Right renal pelvis (tissue), 4 donors: ENCODE data around the gene FTCD. TPM values are rescaled to one million over a fixed set of nuclear protein-coding genes. Genes with fewer than 3 reads are reported as not detected.

Experiments
- DNase-seq, 4 donors: peaks; one replicate each; pipeline ENCODE4 v3.0.0-alpha.2; 2013; ENCODE audit warnings: low read depth in 4 of 4, low spot score in 3 of 4, missing footprints in 1 of 4
- polyA plus RNA-seq, 4 donors: library from polyadenylated mRNA; unstranded; fragments of 120-200 nt; gene quantifications; one replicate each; pipeline ENCODE4 v1.2.1, GENCODE V29; 2013; ENCODE audit not compliant: insufficient read length in 4 of 4

The FTCD gene
- polyA plus RNA-seq, 4 donors: 15.2 to 34.2 (median 27.7) TPM

GRCh38 chr21:46125846-46126301 is 29.5 kb downstream of the FTCD start:
- DNase-seq: no peak

DNA sequence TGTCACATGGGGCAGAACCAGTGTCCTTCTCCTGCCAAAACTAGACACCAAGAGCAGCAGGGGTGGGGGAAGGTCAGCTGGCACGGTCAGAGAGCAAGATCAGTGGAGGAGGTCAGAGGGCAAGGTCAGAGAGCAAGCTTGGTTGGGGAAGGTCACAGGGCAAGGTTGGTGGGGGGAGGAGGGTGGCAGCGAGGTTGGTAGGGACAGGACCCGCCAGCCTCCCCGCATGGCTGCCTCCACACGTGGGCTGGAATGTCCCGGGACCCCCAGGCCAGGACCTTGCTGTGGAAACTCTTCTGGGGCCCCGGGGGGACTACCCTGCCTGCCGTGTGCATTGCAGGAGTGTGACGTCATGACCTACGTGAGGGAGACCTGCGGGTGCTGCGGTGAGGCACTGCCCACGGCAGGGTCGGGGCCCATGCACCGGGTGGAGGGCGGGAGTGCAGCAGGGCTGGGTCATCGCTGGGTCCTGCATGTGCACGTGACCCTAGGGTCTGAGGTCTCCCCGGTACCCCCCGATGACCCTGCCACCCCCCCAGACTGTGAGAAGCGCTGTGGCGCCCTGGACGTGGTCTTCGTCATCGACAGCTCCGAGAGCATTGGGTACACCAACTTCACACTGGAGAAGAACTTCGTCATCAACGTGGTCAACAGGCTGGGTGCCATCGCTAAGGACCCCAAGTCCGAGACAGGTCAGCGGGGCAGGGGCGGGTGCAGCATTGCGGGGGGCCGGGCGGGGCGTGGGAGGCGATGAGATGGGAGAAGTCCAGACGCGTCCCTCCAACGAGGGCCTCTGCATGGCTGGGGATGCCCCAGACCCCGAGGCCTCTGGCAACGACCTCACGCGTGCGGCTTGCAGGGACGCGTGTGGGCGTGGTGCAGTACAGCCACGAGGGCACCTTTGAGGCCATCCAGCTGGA is 30.2 kb downstream of the FTCD start:
- no peak for DNase-seq

DNA sequence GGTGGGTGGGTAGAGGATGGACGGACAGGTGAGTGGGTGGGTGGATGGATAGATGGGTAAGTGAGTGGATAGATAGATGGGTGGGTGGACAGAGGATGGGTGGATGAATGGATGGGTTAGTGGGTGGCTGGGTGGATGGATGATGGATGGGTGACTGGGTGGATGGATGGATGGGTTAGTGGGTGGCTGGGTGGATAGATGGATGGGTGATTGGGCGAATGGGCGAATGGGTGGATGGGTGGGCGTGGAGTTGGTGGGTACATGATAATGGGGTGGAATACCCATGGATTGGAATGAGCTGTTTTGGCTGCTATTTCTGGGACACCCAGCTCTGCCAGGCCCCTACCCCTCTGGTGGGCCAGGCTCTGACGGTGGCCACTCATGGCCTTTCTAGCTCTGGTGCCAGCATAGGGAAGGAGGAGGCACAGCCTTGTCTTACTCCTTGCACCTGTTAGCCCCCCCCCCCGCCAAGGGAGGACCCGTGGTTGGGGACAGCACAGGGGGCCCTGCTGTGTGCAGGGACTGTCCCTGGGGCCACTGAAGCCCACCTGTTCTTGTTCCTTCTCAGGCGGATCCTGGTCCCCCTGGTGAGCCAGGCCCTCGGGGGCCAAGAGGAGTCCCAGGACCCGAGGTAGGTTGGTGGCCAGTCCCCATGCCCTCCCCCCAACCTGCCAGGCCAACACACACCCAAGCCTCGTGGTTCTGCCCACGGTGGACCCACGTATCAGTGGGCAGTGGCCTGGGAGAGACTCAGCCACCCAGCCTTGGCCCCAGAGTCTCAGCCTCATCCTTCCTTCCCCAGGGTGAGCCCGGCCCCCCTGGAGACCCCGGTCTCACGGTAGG is 31.1 kb downstream of the FTCD start:
- DNase-seq: no peak

- DNase-seq: no peak
Observed at GRCh38 chr21:46122758-46123683, 32.4 kb downstream of the FTCD start.

DNA sequence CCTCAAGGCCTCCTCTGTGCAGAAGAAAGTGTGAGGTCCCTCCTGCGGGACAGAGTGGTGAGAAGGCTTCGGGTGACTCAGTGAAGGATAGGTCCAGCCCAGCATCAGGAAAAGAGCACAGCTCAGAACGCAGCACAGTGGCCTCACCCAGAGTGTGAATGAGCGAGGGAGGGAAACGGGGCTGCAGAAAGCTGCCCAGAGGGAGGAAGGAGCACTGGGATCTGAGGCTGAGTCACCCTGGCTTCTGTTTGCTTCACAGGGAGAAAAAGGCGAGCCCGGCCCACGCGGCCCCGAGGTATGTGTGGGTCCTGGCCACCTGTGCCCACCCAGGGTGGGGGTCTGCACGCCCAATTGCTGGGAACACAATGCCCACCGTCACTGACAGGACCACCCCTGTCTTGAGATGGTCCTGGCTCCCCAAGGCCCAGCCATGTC is 33.1 kb downstream of the FTCD start:
- no peak for DNase-seq

DNA sequence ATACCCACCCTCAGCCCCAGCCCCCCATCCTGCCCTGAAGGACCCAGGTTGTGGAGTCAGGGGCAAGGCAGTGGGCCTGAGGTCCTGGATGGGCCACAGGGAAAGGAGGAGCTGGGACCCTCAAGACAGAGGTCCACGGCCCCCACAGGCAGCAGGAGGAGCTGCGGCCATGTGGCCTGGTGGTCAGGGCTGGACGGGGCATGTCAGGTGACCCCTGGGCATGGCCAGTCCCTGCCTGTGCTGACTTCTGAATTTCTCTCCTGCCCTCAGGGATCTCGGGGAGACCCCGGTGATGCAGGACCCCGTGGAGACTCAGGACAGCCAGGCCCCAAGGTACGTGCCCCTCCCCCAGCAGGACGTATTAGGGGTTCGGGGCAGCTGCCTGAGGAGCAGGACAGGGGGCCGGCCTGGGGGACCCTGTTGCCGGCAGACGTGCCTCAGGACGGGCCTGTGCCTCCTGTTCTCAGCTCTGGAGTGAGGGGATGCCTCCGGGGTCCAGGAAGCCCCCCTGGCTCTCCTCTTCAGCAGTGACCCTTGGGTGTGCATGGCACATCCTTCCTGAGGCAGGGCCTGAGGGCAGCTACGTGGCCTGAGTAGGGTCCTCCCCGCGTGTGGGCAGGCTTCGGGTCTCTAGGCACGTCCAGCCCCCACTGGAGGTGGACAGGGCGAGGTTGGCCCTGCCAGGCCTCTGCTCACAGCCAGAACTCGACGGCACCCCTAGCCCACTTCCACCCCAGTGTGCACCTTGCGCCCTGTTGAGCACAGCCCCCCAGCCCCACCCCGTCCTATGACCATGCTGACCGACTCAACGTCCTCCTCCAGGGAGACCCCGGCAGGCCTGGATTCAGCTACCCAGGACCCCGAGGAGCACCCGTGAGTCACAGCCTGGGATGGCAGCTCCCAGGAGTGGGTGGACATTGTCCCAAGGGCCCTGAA is 33.8 kb downstream of the FTCD start:
- DNase-seq: no peak

DNA sequence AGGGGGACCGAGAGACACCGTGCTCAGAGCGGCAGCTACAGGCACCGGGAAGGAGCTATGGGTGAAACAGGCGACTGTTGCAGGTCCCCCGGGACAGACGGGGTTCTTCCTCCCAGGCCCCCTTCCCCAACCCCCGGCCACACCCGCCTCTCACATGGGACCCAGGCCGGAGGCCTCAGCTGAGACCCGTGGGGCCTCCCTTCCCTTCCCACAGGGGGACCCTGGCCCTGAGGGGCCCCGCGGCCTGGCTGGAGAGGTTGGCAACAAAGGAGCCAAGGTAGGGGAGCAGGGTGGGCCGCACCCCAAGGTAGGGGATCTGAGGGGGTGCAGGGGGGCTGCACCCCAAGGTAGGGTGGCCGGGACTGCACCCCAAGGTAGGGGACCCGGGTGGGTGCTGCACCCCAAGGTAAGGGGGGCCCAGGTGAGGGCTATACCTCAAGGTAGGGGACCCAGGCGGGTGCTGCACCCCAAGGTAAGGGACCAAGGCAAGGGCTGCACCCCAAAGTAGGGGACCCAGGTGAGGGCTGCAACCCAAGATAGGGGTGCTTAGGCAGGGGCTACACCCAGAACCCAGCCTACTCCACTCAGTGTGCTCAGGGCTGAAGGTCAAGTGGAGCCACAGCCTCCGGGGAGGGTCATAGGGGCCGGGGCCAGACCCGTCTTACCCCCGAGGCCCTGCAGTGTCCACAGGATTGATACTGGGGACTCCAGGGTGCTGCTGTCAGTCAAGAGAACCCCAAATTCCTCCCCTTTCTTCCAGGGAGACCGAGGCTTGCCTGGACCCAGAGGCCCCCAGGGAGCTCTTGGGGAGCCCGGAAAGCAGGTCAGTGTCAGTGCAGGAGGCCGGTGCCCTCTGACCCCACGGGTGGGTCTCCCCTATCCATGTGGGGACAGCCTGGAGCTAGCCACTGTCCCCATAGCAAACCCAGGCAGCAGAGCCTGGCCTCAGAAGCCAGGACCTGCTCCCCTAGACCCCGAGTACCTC is 34.8 kb downstream of the FTCD start:
- no peak for DNase-seq

DNA sequence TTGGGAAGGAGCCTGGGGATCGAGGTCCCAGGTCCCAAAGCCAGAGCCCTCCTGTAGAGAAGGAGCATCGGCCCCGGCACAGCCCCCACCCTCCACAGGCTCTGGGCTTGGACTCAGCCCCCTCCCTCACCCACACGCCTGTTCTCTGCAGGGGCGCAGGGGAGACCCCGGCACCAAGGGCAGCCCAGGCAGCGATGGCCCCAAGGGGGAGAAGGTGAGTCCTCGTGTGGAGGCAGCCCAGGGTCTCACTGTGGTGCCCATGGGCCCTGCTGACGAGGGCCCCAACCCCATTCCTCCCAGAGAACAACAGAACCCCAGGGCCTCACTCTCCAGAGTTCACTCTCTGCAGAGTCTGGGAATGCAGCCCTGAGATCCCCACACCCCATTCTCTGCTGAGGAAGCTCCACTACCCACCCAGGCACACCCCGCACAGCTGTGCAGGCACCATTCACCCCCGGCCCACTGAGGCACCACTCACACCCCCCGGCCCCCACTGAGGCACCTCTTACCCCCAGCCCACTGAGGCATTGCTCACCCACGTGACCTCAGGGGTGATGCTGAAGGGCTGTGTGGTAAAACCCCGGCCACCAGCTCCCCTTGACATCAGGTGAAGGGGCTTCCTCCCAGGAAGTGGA is 35.6 kb downstream of the FTCD start:
- no peak for DNase-seq

DNA sequence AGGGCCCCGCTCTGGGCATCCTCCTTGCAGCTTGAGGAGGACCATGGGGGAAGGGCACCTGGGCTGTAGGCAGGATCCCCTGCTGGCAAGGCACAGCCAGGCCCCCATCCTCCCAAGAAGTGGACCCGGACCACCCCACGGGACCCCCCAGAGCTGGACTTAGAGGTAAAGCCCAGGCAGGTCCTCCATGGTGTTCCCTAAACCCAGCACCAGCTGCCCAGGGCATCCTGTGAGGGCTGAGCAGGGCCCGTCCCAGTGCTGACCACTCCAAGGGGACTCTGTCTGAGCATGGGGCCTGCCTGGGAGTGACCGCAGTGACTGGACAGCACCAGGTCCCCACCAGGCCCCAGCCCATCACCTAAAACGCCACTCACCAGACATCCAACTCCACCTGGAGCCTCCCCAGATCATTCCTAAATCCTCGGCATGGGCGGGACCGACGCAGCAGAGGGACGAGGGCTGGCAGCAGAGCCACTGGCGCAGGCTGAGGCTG is 36.2 kb downstream of the FTCD start:
- DNase-seq: no peak

DNA sequence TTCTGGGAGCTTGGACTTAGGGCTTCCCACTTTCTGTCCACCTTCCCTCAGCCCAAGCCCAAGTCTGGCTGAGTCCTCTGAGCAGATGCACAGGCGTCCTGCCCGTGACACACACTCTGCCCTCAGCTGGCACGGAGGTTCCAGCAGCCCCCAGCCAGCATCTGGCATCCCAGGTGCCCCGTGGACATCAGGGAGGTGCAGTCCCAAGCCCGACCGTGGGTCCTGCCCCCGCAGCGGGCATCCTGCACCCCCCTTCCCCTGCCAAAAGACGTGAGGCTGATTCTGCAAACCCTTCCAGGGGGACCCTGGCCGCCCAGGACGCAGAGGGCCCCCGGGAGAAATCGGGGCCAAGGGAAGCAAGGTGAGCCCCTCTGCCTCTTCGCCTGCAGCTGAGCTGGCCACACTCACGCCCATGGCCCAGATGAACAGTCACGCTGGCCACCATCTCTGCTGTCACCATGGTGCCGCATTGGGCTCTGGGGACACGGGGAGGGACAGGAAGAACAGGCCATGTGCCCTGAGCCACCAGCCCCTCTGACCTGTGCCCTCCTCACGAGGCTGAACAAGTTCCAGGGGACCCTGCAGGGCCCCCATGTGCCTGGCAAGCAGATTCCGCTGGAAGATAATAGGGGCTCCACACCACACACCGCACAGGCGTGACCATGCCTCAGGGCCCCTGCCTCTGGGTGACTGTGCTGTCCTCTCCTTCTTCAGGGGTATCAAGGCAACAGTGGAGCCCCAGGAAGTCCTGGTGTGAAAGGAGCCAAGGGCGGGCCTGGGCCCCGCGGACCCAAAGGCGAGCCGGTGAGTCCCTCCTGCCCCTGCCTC is 36.8 kb downstream of the FTCD start:
- DNase-seq: no peak

DNA sequence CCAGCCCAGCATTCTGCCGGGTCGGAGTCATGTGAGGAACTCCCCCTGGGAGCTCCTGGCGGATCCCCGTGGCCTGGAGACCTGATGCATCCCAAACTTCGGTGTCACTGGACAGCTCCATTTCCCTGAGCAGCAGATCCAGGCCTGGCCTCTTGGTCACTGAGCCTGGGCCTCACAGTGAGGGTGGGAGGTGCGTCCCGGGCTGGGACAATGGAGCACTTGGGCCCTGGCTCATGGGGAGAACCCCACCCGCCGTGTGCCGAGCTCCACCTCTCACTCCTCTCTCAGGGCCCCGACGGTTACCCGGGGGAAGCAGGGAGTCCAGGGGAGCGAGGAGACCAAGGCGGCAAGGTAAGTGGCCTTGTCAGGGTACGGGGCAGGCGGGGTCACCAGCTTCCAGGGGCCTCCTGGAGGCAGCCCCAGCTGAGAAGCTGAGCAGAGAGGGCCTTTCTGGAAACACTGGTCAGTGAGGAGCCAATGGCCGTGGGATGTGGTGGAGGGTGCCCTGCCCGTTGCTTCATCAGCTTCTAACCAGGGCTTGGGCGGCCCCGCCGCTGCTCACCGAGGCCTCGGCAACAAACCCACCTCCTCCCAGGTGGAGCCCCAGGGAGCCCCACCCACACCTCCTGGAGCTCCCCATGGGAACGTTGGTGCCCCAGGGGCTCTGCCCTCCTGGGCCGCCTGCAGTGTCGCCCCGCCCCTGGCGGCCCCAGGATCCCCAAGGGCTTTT is 37.6 kb downstream of the FTCD start:
- no peak for DNase-seq

GRCh38 chr21:46116776-46117585 is 38.4 kb downstream of the FTCD start:
- DNase-seq: no peak

DNA sequence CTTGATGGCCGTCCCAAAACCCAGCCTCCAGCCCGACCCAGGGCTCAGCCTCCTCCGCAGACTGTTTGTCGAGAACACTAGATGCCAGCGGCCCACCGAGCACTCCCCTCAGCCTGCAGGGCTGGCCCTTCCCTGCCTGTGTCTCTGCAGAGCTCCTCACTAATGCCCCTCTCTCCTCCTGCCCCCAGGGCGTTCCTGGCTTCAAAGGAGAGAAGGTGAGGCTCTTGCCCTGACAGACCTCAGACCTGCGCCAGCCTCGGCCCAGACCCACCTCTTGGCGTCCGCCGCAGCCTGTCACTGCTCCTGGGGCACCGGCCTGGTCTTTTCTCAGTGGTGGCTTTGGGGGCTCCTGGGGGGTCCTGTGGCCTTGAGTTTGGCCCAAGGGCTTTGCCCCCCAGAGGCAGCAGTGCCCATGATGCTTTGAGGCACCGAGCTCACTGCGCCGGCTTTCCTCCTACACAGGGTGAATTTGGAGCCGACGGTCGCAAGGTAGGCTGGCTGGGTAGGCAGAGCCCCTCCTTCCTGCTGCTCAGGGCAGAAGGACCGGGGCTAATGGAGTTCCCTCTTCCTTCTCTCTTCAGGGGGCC is 39.1 kb downstream of the FTCD start:
- DNase-seq: no peak

DNA sequence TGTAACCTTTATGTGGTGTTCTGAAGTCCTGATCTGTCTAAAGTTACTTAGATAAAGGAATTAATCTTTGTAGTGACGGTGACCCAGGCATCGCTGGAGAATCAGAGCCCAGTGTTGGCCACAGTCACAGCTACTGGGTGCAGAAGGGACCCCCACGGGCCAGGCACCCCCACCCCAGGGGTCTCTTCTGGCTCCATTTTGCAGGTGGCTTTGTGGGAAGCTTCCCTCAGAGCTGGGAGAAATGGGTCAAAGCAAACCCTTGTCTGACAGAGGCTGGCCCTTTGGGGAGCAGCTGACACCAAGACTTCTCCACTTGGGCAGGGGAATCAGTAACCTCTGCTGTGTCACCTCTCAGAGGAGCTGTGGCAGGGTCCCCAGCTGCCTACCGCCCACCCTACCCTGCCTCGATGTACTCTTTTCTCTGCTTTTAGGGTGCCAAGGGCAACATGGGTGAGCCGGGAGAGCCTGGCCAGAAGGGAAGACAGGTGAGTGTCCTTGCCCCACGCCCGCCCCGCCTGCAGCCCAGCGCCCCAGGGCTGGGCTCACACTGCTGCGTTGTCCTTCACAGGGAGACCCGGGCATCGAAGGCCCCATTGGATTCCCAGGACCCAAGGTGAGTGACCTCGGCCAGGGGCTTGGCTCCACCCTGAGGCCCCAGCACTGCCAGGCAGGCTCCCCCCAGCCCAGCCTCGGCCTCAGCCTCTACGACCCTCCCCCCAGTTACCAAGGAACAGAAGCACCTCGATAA is 39.8 kb downstream of the FTCD start:
- DNase-seq: no peak
